Measurements from ENCODE around the gene LAIR1. TPM values are rescaled to one million over a fixed set of nuclear protein-coding genes. Genes with fewer than 3 reads are reported as not detected.
"Not testable (repeated sequence)": the region's sequence is repeated elsewhere in the genome, so short reads cannot be mapped to it uniquely, and the experiment has no call there.

LAIR1 gene
- total RNA-seq, 1 donor from 2014 or later = not detected

DNA sequence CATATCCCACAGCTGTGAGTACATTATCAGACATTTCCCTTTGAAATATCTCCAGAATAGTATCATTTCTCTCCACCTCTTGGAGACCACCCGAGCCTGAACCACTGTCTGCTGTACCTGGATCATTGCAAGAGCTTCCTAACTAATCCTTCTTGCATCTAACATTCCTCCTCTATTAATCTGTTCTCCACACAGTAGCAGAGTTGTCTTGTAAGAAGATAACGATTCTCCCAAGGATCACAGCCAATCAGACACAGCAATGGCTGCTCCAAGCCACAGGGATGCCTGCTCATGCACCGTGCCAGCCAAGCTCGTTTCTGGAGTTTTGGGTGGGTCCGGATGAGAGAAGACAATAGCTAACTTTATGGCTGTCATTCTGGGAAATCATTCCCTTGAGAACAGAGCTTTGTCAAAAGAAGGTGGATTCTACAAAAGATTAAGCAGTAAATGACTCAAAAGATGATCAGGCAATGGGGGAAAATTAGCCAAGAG lies 14.5 kb upstream of the LAIR1 start:
- Mint-ChIP-seq H3K9me3 (ENCODE audit: unreplicated experiment) (peaks cover 3% of the 10 kb centered on the region), H3K4me1 (ENCODE audit: low read depth, unreplicated experiment) (no peaks in the 10 kb centered on the region), H3K27ac (ENCODE audit: unreplicated experiment) (no peak overlapping the region), H3K27me3 (ENCODE audit: low read depth, unreplicated experiment) (peaks cover 35% of the 10 kb centered on the region), H3K4me3 (ENCODE audit: unreplicated experiment) (no peak overlapping the region), H3K36me3 (ENCODE audit: low read depth, unreplicated experiment) (peaks cover 3% of the 10 kb centered on the region)
- DNase-seq (ENCODE audit: low read depth) (no peak), FAIRE-seq (no peak)
- Histone ChIP-seq H4K20me1 (ENCODE audit: insufficient read depth, low read length) (no peaks in the 10 kb centered on the region), H3K9ac (ENCODE audit: low read length) (no peak overlapping the region), H3K4me3 (ENCODE audit: insufficient read depth, low read depth, low read length) (no peak overlapping the region), H3K4me1 (ENCODE audit: insufficient read depth, low read length) (no peaks in the 10 kb centered on the region), H3K9me3 (ENCODE audit: insufficient read depth, low read depth, low read length) (no peaks in the 10 kb centered on the region), H2AFZ (ENCODE audit: low read depth, low read length) (no peak overlapping the region), H3K4me2 (ENCODE audit: low read length) (no peak overlapping the region), H3K79me2 (ENCODE audit: insufficient read depth, low read length) (no peaks in the 10 kb centered on the region), H3K27me3 (ENCODE audit: insufficient read depth, low read length) (no peaks in the 10 kb centered on the region), H3K27ac (ENCODE audit: low read depth, low read length) (no peak overlapping the region), H3K36me3 (ENCODE audit: insufficient read depth, low read length) (no peaks in the 10 kb centered on the region)
- TF ChIP-seq, protein P1, sequence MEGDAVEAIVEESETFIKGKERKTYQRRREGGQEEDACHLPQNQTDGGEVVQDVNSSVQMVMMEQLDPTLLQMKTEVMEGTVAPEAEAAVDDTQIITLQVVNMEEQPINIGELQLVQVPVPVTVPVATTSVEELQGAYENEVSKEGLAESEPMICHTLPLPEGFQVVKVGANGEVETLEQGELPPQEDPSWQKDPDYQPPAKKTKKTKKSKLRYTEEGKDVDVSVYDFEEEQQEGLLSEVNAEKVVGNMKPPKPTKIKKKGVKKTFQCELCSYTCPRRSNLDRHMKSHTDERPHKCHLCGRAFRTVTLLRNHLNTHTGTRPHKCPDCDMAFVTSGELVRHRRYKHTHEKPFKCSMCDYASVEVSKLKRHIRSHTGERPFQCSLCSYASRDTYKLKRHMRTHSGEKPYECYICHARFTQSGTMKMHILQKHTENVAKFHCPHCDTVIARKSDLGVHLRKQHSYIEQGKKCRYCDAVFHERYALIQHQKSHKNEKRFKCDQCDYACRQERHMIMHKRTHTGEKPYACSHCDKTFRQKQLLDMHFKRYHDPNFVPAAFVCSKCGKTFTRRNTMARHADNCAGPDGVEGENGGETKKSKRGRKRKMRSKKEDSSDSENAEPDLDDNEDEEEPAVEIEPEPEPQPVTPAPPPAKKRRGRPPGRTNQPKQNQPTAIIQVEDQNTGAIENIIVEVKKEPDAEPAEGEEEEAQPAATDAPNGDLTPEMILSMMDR (IDR thresholded peaks at IDR 0.05; ENCODE audit: insufficient read depth, low read depth, low read length) = no peak
- TF ChIP-seq EZH2 (IDR thresholded peaks at IDR 0.05; ENCODE audit: insufficient read depth, low read length) = no peak

DNA sequence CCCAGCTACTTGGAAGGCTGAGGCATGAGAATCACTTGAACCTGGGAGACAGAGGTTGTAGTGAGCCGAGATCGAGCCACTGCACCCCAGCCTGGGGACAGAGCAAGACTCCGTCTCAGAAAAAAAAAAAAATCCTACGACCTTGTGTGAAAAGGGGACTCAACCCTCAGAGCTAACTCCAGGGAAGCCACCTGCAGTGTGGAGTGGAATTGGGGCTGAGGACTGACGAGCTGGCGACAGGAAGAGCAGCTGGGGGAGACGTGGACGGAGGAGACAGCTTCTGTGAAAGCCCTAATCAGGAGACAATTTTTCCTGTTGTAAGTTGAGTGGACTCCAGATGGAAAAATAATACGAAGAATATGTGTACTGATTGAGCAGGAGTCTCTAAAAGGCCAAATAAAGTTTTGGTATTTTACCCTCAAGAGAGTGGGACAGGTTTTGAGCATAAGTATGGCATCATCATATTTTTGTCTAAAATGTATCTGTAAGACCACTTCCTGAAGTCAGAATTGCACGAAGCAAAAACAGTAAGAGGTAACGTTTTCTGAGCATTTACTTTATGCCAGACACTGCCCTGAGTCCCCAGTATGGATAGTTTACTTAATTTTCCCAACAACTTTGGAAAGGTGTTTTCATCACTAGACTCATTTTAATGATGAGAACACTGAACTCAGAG lies 12.0 kb upstream of the LAIR1 start:
- TF ChIP-seq EZH2 (IDR thresholded peaks at IDR 0.05; ENCODE audit: insufficient read depth, low read length) = no peak
- TF ChIP-seq, protein P1 (IDR thresholded peaks at IDR 0.05; ENCODE audit: insufficient read depth, low read depth, low read length) = no peak
- no peak for FAIRE-seq
- no peak overlapping the region for H3K4me2 ChIP-seq (ENCODE audit: low read length)
- Mint-ChIP-seq H3K4me3 (ENCODE audit: unreplicated experiment) (no peak overlapping the region), H3K36me3 (ENCODE audit: low read depth, unreplicated experiment) (peaks cover 3% of the 10 kb centered on the region), H3K9me3 (ENCODE audit: unreplicated experiment) (peaks cover 3% of the 10 kb centered on the region), H3K27me3 (ENCODE audit: low read depth, unreplicated experiment) (peaks cover 35% of the 10 kb centered on the region), H3K4me1 (ENCODE audit: low read depth, unreplicated experiment) (peaks cover 5% of the 10 kb centered on the region), H3K27ac (ENCODE audit: unreplicated experiment) (no peak overlapping the region)
- H3K9me3 ChIP-seq (ENCODE audit: insufficient read depth, low read depth, low read length) = no peaks in the 10 kb centered on the region
- H2AFZ ChIP-seq (ENCODE audit: low read depth, low read length) = no peak overlapping the region
- H3K4me3 ChIP-seq (ENCODE audit: insufficient read depth, low read depth, low read length) = no peak overlapping the region
- no peaks in the 10 kb centered on the region for H4K20me1 ChIP-seq (ENCODE audit: insufficient read depth, low read length)
- no peak overlapping the region for H3K9ac ChIP-seq (ENCODE audit: low read length)
- no peaks in the 10 kb centered on the region for H3K27me3 ChIP-seq (ENCODE audit: insufficient read depth, low read length)
- H3K79me2 ChIP-seq (ENCODE audit: insufficient read depth, low read length) = no peaks in the 10 kb centered on the region
- H3K36me3 ChIP-seq (ENCODE audit: insufficient read depth, low read length) = no peaks in the 10 kb centered on the region
- no peak overlapping the region for H3K27ac ChIP-seq (ENCODE audit: low read depth, low read length)
- H3K4me1 ChIP-seq (ENCODE audit: insufficient read depth, low read length) = no peaks in the 10 kb centered on the region
- no peak for DNase-seq (ENCODE audit: low read depth)

DNA sequence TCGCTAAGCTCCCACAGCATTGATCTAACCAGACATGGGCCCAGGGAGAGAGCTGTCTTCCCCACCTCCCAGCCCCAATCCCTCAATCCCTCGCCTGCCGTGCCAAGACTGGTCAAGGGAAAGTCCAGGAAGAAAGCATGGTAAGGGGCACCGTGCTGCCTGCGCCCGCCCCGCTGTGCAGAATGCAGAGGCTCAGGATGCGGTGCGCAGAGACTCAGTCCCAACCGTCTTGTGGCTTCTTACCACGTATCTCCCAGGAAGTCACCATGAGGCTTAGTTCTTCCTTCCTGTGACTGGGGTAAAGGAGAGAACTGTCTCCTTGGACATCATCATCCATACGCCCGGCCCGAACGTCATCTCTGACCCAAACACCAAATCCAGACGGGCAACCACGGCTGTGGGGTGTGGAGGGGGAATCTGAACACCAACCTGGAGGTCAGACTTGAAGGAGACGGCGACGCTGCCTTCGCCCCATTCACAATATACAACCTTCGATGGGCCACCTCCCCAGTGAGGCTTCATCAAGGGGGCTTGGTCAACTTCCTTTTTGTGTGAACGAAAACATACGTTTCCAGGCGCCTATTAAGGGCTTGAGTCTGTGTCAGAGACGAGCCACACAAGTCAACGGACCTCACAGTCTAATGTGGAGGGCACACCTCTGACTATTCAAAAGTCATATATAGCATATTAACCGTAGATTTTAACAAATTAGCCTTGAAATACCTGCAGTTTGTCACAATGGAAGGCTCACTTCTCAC lies 10.6 kb upstream of the LAIR1 start:
- not testable (repeated sequence) for H3K4me1 ChIP-seq (ENCODE audit: insufficient read depth, low read length); H3K9me3 ChIP-seq (ENCODE audit: insufficient read depth, low read depth, low read length); H3K36me3 Mint-ChIP-seq (ENCODE audit: low read depth, unreplicated experiment); H3K27ac Mint-ChIP-seq (ENCODE audit: unreplicated experiment); H3K4me3 Mint-ChIP-seq (ENCODE audit: unreplicated experiment); H3K4me1 Mint-ChIP-seq (ENCODE audit: low read depth, unreplicated experiment); H3K79me2 ChIP-seq (ENCODE audit: insufficient read depth, low read length); H3K9ac ChIP-seq (ENCODE audit: low read length); H3K4me2 ChIP-seq (ENCODE audit: low read length); DNase-seq (ENCODE audit: low read depth); H3K36me3 ChIP-seq (ENCODE audit: insufficient read depth, low read length); H3K9me3 Mint-ChIP-seq (ENCODE audit: unreplicated experiment); H3K27me3 ChIP-seq (ENCODE audit: insufficient read depth, low read length); FAIRE-seq; H3K4me3 ChIP-seq (ENCODE audit: insufficient read depth, low read depth, low read length); H4K20me1 ChIP-seq (ENCODE audit: insufficient read depth, low read length); H2AFZ ChIP-seq (ENCODE audit: low read depth, low read length); H3K27ac ChIP-seq (ENCODE audit: low read depth, low read length)
- H3K27me3 Mint-ChIP-seq (ENCODE audit: low read depth, unreplicated experiment) = peaks cover 25% of the 10 kb centered on the region

Measured in astrocyte (in vitro differentiated cells and primary cell).